ENCODE data around the gene SACM1L. TPM values are rescaled to one million over a fixed set of nuclear protein-coding genes. Genes with fewer than 3 reads are reported as not detected.

The SACM1L gene
- total and polyA plus RNA-seq, 2 of the 8 experiments (the other 6 are each of a cell fraction or from before 2014, with no cell fraction given) = 20.1 to 61.0 TPM

- no peak overlapping the region for H3K9ac ChIP-seq (replicated peaks in 1 of 4; ENCODE audit: extremely low read depth in 1 of 4, low read depth in 3 of 4, low read length in 3 of 4)
- no peak overlapping the region for H3K27ac ChIP-seq (ENCODE audit: low read depth, low read length)
Observed at GRCh38 chr3:45644791-45645201, 44.4 kb upstream of the SACM1L start.

More at GRCh38 chr3:45644791-45645201, 44.4 kb upstream of the SACM1L start:
- H2AK5ac ChIP-seq (ENCODE audit: low read depth, low read length) = no peak overlapping the region
- no peak overlapping the region for H3K4me2 ChIP-seq (ENCODE audit: insufficient read depth in 1 of 2, low read depth in 2 of 2, low read length in 2 of 2)
- peaks cover 0 to 3% (median 0%) of the 10 kb centered on the region in 4 experiments; a peak in 1 of 8 replicates for H3K36me3 ChIP-seq (ENCODE audit: control insufficient read depth in 2 of 4, insufficient read depth in 4 of 4, low read length in 3 of 4)
- no peaks in the 10 kb centered on the region for H3K27me3 ChIP-seq (replicated peaks in 1 of 4; ENCODE audit: control insufficient read depth in 3 of 4, extremely low read depth in 1 of 4, insufficient read depth in 3 of 4, low read length in 3 of 4)
- DNase-seq (ENCODE audit: low read depth in 1 of 2, low spot score in 2 of 2) (no peak), FAIRE-seq (no peak)
- no peak overlapping the region for H3K4me3 ChIP-seq (ENCODE audit: extremely low read depth in 1 of 4, insufficient read depth in 2 of 4, low read depth in 3 of 4, low read length in 4 of 4)
- no peak overlapping the region for H4K8ac ChIP-seq (ENCODE audit: extremely low read depth, insufficient read depth, low read length)
- ChIA-PET POLR2A (ENCODE audit: partially characterized antibody) (interaction anchor here (1.0 to 1.1 kb wide), 2 partner anchors 11 to 44 kb away, joined by 3 to 4 read pairs; partner anchors contain the start of gene SACM1L), CTCF (ENCODE audit: partially characterized antibody) (interaction anchor here (0.7 to 3.7 kb wide), 9 partner anchors 9 to 127 kb away, joined by 3 to 21 read pairs (median 3); no protein-coding TSS in a partner anchor)
- H4K5ac ChIP-seq (ENCODE audit: insufficient read length, low read depth, low read length) = no peak overlapping the region
- H3K4me1 ChIP-seq (replicated peaks in 1 of 4; ENCODE audit: control insufficient read depth in 3 of 4, insufficient read depth in 4 of 4, low read length in 3 of 4) = peaks cover 0 to 19% (median 5%) of the 10 kb centered on the region in 4 experiments; a peak in 6 of 7 replicates
- 82% methylated on average over 5 of the region's 5 CpGs; no CpG with 5 or more reads in 1 of the 2 experiments for WGBS, 2 experiments (ENCODE audit: extremely low coverage in 1 of 2, insufficient coverage in 1 of 2, insufficient read length in 1 of 2, insufficient replicate concordance in 2 of 2, low coverage in 1 of 2, low lambda C conversion rate in 2 of 2, missing lambda C conversion rate in 1 of 2)
- no peak overlapping the region for H3K18ac ChIP-seq (ENCODE audit: extremely low read depth, low read length)
- peaks cover 6% of the 10 kb centered on the region for H3K79me1 ChIP-seq (ENCODE audit: low read depth, low read length)
- no peak overlapping the region for H2BK15ac ChIP-seq (ENCODE audit: low read length)
- H2BK12ac ChIP-seq (ENCODE audit: low read depth, low read length) = 0 out of 2 replicates have a peak overlapping the region, but pooled peaks have one; percentile 18
- no peaks in the 10 kb centered on the region for H3K9me3 ChIP-seq (ENCODE audit: insufficient read depth in 2 of 2, low read depth in 1 of 2, low read length in 1 of 2)
- no peak overlapping the region for H2AFZ ChIP-seq (ENCODE audit: low read length)
- H3K14ac ChIP-seq (ENCODE audit: insufficient read length) = no peak overlapping the region
- no peak overlapping the region for H3K56ac ChIP-seq (replicated peaks; ENCODE audit: insufficient read length, low read depth, low read length)
- no peak for TF ChIP-seq RXRA (IDR thresholded peaks at IDR 0.05; ENCODE audit: insufficient read depth, low read depth, low read length)
- no peak for TF ChIP-seq NRF1 (IDR thresholded peaks at IDR 0.05; ENCODE audit: low read depth, low read length)
- TF ChIP-seq RNF2 (IDR thresholded peaks at IDR 0.05; ENCODE audit: borderline replicate concordance, low read depth, low read length, missing control alignments, poor library complexity, severe bottlenecking) = no peak
- no peak for TF ChIP-seq SP4 (IDR thresholded peaks at IDR 0.05; ENCODE audit: low read length)
- TF ChIP-seq E2F6 (IDR thresholded peaks at IDR 0.05) = no peak
- no peak for TF ChIP-seq RFX5 (IDR thresholded peaks at IDR 0.05; ENCODE audit: borderline replicate concordance, low read depth, low read length)
- no peak for TF ChIP-seq POLR2AphosphoS5 (IDR thresholded peaks at IDR 0.05; ENCODE audit: low read depth, low read length)
- peaks cover 2% of the 10 kb centered on the region; the same call in 1 of the 2 replicates for H3K23me2 ChIP-seq (ENCODE audit: low read depth, low read length)
- no peak overlapping the region for H2BK120ac ChIP-seq (replicated peaks; ENCODE audit: low read depth, low read length)
- peaks cover 3 to 4% of the 10 kb centered on the region in 2 experiments for H4K20me1 ChIP-seq (replicated peaks in 1 of 2; ENCODE audit: control insufficient read depth in 1 of 2, insufficient read depth in 2 of 2, low read length in 2 of 2)
- no peak overlapping the region for H2BK5ac ChIP-seq (ENCODE audit: low read depth, low read length)
- 0 out of 4 replicates have a peak, but pooled peaks cover 0 to under 1% of the 10 kb centered on the region in 2 experiments for H3K79me2 ChIP-seq (ENCODE audit: control insufficient read depth in 1 of 2, insufficient read depth in 2 of 2, low read length in 2 of 2)
- H2BK20ac ChIP-seq (ENCODE audit: low read length) = no peak overlapping the region
- H3K23ac ChIP-seq (ENCODE audit: insufficient read length) = no peak overlapping the region
- H3K4ac ChIP-seq (replicated peaks; ENCODE audit: insufficient read length, low read depth, low read length) = no peak overlapping the region
- no peak overlapping the region for H4K91ac ChIP-seq (replicated peaks; ENCODE audit: insufficient read length, low read length)

Data from H1 (cell line).